AG04449 (cell line): ENCODE data around the gene MANSC1.

Source experiments
- CTCF ChIA-PET: fragments of 350-600 bp; formaldehyde crosslinking; extraction: SDS; loops from one replicate; lab custom pipeline; 2021; ENCODE audit warnings: antibody characterized with exemption; lab: Yijun Ruan, JAX
- POLR2A ChIA-PET: fragments of 400-600, 350-600 bp; formaldehyde crosslinking; extraction: SDS; loops from one replicate; lab custom pipeline; 2020; ENCODE audit warnings: antibody characterized with exemption, inconsistent platforms; lab: Yijun Ruan, JAX
- DNase-seq: peaks from one replicate; pipeline ENCODE4 v3.0.0-alpha.2; 2010; ENCODE audit warnings: low read depth, low spot score
- H3K4me3 ChIP-seq: 2 replicates; pipeline ENCODE4 v1.5.1; 2011; ENCODE audit warnings: low read depth, mild to moderate bottlenecking, control low read depth, low read length
- TF ChIP-seq, protein P1 (sequence below): IDR thresholded peaks from one replicate; pipeline ENCODE4 v1.5.1; 2011; ENCODE audit warnings: mild to moderate bottlenecking, moderate library complexity, low read length, control low read depth, inconsistent platforms; ENCODE audit not compliant: insufficient read depth; ENCODE audit errors: missing control alignments

Gene MANSC1

GRCh38 chr12:12366701-12367481 lies 16.8 kb upstream of the MANSC1 start:
- ChIA-PET POLR2A (no interaction called here), CTCF (interaction anchor here (0.7 to 3.3 kb wide), 6 partner anchors 9 to 330 kb away, joined by 3 to 19 read pairs (median 5); partner anchors contain the start of gene BORCS5)
- TF ChIP-seq, protein P1, sequence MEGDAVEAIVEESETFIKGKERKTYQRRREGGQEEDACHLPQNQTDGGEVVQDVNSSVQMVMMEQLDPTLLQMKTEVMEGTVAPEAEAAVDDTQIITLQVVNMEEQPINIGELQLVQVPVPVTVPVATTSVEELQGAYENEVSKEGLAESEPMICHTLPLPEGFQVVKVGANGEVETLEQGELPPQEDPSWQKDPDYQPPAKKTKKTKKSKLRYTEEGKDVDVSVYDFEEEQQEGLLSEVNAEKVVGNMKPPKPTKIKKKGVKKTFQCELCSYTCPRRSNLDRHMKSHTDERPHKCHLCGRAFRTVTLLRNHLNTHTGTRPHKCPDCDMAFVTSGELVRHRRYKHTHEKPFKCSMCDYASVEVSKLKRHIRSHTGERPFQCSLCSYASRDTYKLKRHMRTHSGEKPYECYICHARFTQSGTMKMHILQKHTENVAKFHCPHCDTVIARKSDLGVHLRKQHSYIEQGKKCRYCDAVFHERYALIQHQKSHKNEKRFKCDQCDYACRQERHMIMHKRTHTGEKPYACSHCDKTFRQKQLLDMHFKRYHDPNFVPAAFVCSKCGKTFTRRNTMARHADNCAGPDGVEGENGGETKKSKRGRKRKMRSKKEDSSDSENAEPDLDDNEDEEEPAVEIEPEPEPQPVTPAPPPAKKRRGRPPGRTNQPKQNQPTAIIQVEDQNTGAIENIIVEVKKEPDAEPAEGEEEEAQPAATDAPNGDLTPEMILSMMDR, result no peak
- H3K4me3 ChIP-seq, result no peak overlapping the region
- no peak for DNase-seq

DNA sequence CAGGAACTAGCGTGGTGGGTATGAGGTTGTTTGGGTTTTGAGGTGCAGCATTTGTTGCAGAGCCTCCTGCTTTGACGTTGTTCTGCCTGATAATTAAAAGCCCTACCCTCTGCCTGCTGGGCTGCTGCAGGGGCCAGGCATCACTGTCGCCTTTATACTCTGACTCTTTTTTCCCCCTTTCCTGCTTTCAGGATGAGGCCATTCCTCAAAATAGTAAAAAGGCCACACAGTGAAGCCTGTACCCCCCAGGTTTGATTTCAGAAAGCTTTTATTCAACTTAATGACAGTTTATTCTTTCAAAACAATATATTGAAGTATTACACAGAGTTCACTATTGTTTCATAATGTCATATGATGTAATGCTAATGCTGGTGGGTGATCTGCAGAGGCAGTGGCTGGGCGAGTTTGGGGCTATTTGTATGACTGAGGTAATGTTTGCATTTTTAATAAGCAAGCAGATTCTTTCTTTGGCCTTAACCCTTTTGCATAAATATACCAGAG lies 15.9 kb upstream of the MANSC1 start:
- CTCF ChIA-PET, result interaction anchor here (3.2 to 3.3 kb wide), 2 partner anchors 9 to 11 kb away, joined by 12 to 19 read pairs; partner anchors contain the start of gene BORCS5
- TF ChIP-seq, protein P1, result no peak
- DNase-seq, result no peak
- no peak overlapping the region for H3K4me3 ChIP-seq
- POLR2A ChIA-PET, result no interaction called here

GRCh38 chr12:12365446-12365802 lies 15.4 kb upstream of the MANSC1 start:
- TF ChIP-seq, protein P1, result no peak
- DNase-seq, result no peak
- ChIA-PET CTCF (interaction anchor here (3.3 kb wide), 1 partner anchor 12 kb away, joined by 12 read pairs; no protein-coding TSS in a partner anchor), POLR2A (no interaction called here)
- H3K4me3 ChIP-seq, result no peak overlapping the region

GRCh38 chr12:12364787-12365445 lies 14.9 kb upstream of the MANSC1 start:
- no peak for DNase-seq
- ChIA-PET POLR2A (no interaction called here), CTCF (interaction anchor here (3.3 kb wide), 1 partner anchor 12 kb away, joined by 12 read pairs; no protein-coding TSS in a partner anchor)
- TF ChIP-seq, protein P1, result no peak
- no peak overlapping the region for H3K4me3 ChIP-seq

- CTCF ChIA-PET, result interaction anchor here (0.7 to 4.4 kb wide), 12 partner anchors 9 to 379 kb away, joined by 3 to 19 read pairs (median 4); no protein-coding TSS in a partner anchor
- no peak overlapping the region for H3K4me3 ChIP-seq
- POLR2A ChIA-PET, result no interaction called here
These were observed 8.5 kb upstream of the MANSC1 start for GRCh38 chr12:12358528-12358927.

More at GRCh38 chr12:12358528-12358927, 8.5 kb upstream of the MANSC1 start:
- TF ChIP-seq, protein P1, result no peak
- no peak for DNase-seq
